ENCODE data around the gene MYRF.

The MYRF gene

GRCh38 chr11:61728940-61729219 lies 23.6 kb upstream of the MYRF start:
- no peak overlapping the region for H3K4me3 ChIP-seq (ENCODE audit: low read depth, low read length)
- TF ChIP-seq CTCF (IDR thresholded peaks at IDR 0.05; ENCODE audit: low read depth, low read length) = no peak
- H3K27me3 ChIP-seq = no peaks in the 10 kb centered on the region
- H3K9me3 ChIP-seq = no peaks in the 10 kb centered on the region
- DNase-seq = no peak
- peaks cover 4% of the 10 kb centered on the region for H3K4me1 ChIP-seq
- H3K36me3 ChIP-seq = no peaks in the 10 kb centered on the region

GRCh38 chr11:61730240-61730994 lies 22.0 kb upstream of the MYRF start:
- DNase-seq = no peak
- H3K9me3 ChIP-seq = no peaks in the 10 kb centered on the region
- H3K36me3 ChIP-seq = no peaks in the 10 kb centered on the region
- no peak overlapping the region for H3K4me3 ChIP-seq (ENCODE audit: low read depth, low read length)
- H3K4me1 ChIP-seq = peaks cover 4% of the 10 kb centered on the region
- TF ChIP-seq CTCF (IDR thresholded peaks at IDR 0.05; ENCODE audit: low read depth, low read length) = no peak
- H3K27me3 ChIP-seq = no peaks in the 10 kb centered on the region

GRCh38 chr11:61731211-61731951 lies 21.1 kb upstream of the MYRF start:
- Histone ChIP-seq H3K4me1 (peaks cover 4% of the 10 kb centered on the region), H3K9me3 (no peaks in the 10 kb centered on the region), H3K4me3 (ENCODE audit: low read depth, low read length) (no peak overlapping the region), H3K27me3 (no peaks in the 10 kb centered on the region), H3K36me3 (no peaks in the 10 kb centered on the region)
- DNase-seq = no peak
- TF ChIP-seq CTCF (IDR thresholded peaks at IDR 0.05; ENCODE audit: low read depth, low read length) = no peak

- TF ChIP-seq CTCF (IDR thresholded peaks at IDR 0.05; ENCODE audit: low read depth, low read length) = no peak
These were observed 20.3 kb upstream of the MYRF start for GRCh38 chr11:61731952-61732675.

GRCh38 chr11:61732705-61733104 lies 19.7 kb upstream of the MYRF start:
- Histone ChIP-seq H3K4me1 (peaks cover 4% of the 10 kb centered on the region), H3K36me3 (no peaks in the 10 kb centered on the region), H3K27me3 (no peaks in the 10 kb centered on the region), H3K9me3 (no peaks in the 10 kb centered on the region), H3K4me3 (ENCODE audit: low read depth, low read length) (no peak overlapping the region)
- DNase-seq = no peak
- TF ChIP-seq CTCF (IDR thresholded peaks at IDR 0.05; ENCODE audit: low read depth, low read length) = no peak

More at GRCh38 chr11:61731952-61732675, 20.3 kb upstream of the MYRF start:
- H3K36me3 ChIP-seq = no peaks in the 10 kb centered on the region
- H3K4me3 ChIP-seq (ENCODE audit: low read depth, low read length) = no peak overlapping the region
- H3K27me3 ChIP-seq = no peaks in the 10 kb centered on the region
- H3K9me3 ChIP-seq = no peaks in the 10 kb centered on the region
- H3K4me1 ChIP-seq = peaks cover 4% of the 10 kb centered on the region
- DNase-seq = no peak
